Transverse colon (tissue), 4 donors: ENCODE results near the gene IFIT3. TPM values are rescaled to one million over a fixed set of nuclear protein-coding genes. Genes with fewer than 3 reads are reported as not detected.
A peak's percentile ranks its signal among the peaks of the same experiment; 100 is the strongest.

Experiments
- DNase-seq: peaks from one replicate; pipeline ENCODE4 v3.0.0-alpha.2; 2019
- H3K27ac ChIP-seq, 4 donors: fragments of 200-600 bp; sonication (generic); 2 replicates each; pipeline ENCODE4 v1.5.1; 2016 to 2018; ENCODE audit warnings: inconsistent platforms in 4 of 4
- H3K27me3 ChIP-seq: fragments of 200-600 bp; sonication (generic); 2 replicates; pipeline ENCODE4 v1.5.1; 2017; ENCODE audit warnings: inconsistent platforms
- H3K36me3 ChIP-seq, 4 donors: fragments of 200-600 bp; sonication (generic); 2 replicates each; pipeline ENCODE4 v1.5.1; 2017 to 2019; ENCODE audit warnings: inconsistent platforms in 4 of 4
- H3K4me1 ChIP-seq, 4 donors: fragments of 200-600 bp; sonication (generic); 2 replicates each; pipeline ENCODE4 v1.5.1; 2017 to 2020; ENCODE audit warnings: inconsistent platforms in 4 of 4
- H3K4me3 ChIP-seq, 4 donors: fragments of 200-600 bp; sonication (generic); 1 replicate in 1 of 4; 2 replicates in 3 of 4; pipeline versions ENCODE4 v1.5.1 to v1.6.1; 2017 to 2019; ENCODE audit warnings: inconsistent platforms in 4 of 4
- H3K9me3 ChIP-seq, 2 donors: fragments of 200-600 bp; sonication (generic); 2 replicates each; pipeline ENCODE4 v1.5.1; 2017 to 2019; ENCODE audit warnings: inconsistent platforms in 2 of 2
- EP300 ChIP-seq: sonication (generic); formaldehyde crosslinking; IDR thresholded peaks from one replicate; pipeline ENCODE4 v1.6.1; 2017; ENCODE audit warnings: antibody characterized with exemption, low read depth
- POLR2A ChIP-seq: fragments of 450-650 bp; IDR thresholded peaks from one replicate; pipeline ENCODE4 v1.6.1; 2016; ENCODE audit warnings: antibody characterized with exemption, mild to moderate bottlenecking, moderate library complexity
- POLR2AphosphoS5 ChIP-seq, 3 donors: sonication (generic); formaldehyde crosslinking; IDR thresholded peaks; one replicate each; pipeline ENCODE4 v1.6.1; 2016; ENCODE audit warnings: antibody characterized with exemption in 3 of 3
- WGBS, 2 donors: methylation state at CpG; one replicate each; pipeline ENCODE4 v1.1.5; 2018; ENCODE audit warnings: low coverage in 1 of 2; 5-methylcytosine and 5-hydroxymethylcytosine counted together
- in situ Hi-C, 4 donors: fragments of 200-750 bp; cut with MboI; loops; one replicate each; pipeline versions ENCODE4 v1.15.0 to v1.15.1; 2017; ENCODE audit warnings: low sequenced_read_pairs in 3 of 4, low pct_ligation_motif_present in 1 of 4, low pct_unique_long_range_greater_than_20kb in 1 of 4
- intact Hi-C: fragments of 100-400 bp; cut with DNase I; formaldehyde crosslinking; loops from one replicate; pipeline ENCODE4 v1.15.1; 2023; ENCODE audit warnings: low total_unique reads
- total RNA-seq, 4 donors: library from RNA; depleted of rRNA; stranded (reverse); fragments of >200 nt; gene quantifications; one replicate each; pipeline ENCODE4 v1.1.0, GENCODE V29; 2016
- TF ChIP-seq, protein P1 (sequence below), 5 experiments: fragments of 200-600 bp in 3 of 5; fragments of 450-650 bp in 2 of 5; sonication (generic) in 3 of 5; IDR thresholded peaks; 1 replicate in 2 of 5; 2 replicates in 3 of 5; pipeline ENCODE4 v1.5.1; 2016 to 2017; ENCODE audit warnings: antibody characterized with exemption in 5 of 5, inconsistent platforms in 3 of 5, mild to moderate bottlenecking in 2 of 5, moderate library complexity in 1 of 5

The IFIT3 gene
- total RNA-seq, 4 donors from 2014 or later, result 0.20 to 7.8 (median 5.1) TPM; not detected in 1

DNA sequence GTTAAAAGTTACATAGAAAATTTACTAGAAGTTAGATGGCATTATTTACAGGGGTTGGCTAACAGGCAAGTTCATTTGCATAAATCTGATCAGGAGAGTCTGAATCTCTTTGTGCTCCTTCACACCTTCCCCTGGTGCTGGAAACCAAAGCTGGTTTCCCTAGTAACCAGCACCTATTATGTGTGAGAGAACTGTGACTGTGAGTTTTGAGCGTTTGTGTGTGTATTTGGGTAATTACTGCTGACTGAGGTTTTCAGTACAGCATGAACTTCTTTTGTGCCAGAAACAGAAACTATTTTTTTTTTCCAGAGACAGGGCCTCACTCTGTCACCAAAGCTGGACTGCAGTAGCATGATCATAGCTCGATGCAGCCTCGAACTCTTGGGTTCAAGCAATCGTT lies 39.7 kb downstream of the IFIT3 start:
- in situ Hi-C loops (no loop called here), intact Hi-C loops (loop anchor here (5.0 kb wide), 1 partner anchor 65 kb away; the partner anchor contains the start of gene IFIT2)
- Histone ChIP-seq H3K36me3 (no peaks in the 10 kb centered on the region), H3K27me3 (no peaks in the 10 kb centered on the region), H3K9me3 (no peaks in the 10 kb centered on the region), H3K27ac (peak overlapping the region in 1 of 4 donors; percentile 34), H3K4me3 (no peak overlapping the region), H3K4me1 (peaks cover 0 to 24% (median 4%) of the 10 kb centered on the region in 4 donors)
- 0 to 77% methylated on average over 1 to 4 of the region's 4 CpGs for WGBS, 2 donors
- TF ChIP-seq POLR2AphosphoS5 (IDR thresholded peaks at IDR 0.05), result no peak
- TF ChIP-seq POLR2A, result no peak
- TF ChIP-seq EP300, result no peak
- TF ChIP-seq, protein P1, sequence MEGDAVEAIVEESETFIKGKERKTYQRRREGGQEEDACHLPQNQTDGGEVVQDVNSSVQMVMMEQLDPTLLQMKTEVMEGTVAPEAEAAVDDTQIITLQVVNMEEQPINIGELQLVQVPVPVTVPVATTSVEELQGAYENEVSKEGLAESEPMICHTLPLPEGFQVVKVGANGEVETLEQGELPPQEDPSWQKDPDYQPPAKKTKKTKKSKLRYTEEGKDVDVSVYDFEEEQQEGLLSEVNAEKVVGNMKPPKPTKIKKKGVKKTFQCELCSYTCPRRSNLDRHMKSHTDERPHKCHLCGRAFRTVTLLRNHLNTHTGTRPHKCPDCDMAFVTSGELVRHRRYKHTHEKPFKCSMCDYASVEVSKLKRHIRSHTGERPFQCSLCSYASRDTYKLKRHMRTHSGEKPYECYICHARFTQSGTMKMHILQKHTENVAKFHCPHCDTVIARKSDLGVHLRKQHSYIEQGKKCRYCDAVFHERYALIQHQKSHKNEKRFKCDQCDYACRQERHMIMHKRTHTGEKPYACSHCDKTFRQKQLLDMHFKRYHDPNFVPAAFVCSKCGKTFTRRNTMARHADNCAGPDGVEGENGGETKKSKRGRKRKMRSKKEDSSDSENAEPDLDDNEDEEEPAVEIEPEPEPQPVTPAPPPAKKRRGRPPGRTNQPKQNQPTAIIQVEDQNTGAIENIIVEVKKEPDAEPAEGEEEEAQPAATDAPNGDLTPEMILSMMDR (IDR thresholded peaks at IDR 0.05), result no peak
- DNase-seq, result no peak

DNA sequence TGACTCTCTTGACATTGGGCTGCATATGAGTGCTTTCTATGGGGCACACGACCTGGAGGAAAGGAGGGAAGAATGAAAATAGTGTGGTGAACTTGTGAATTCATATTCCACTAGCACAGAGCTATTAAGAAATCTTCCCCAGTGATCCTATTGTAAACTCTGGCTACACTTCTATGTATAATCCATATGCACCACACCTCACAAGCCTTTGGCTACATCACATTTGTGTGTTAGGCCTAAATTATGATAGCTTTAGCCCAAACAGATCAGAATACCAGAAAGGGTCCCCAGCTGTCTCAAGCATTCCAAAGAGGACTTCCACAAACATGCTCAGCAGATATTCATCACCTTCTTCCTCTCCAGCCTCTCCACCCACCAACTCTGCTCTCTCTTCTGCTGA lies 40.3 kb downstream of the IFIT3 start:
- Histone ChIP-seq H3K27ac (no peak overlapping the region), H3K27me3 (no peaks in the 10 kb centered on the region), H3K9me3 (no peaks in the 10 kb centered on the region), H3K4me3 (no peak overlapping the region), H3K4me1 (peaks cover 0 to 27% (median 4%) of the 10 kb centered on the region in 4 donors), H3K36me3 (no peaks in the 10 kb centered on the region)
- in situ Hi-C loops (no loop called here), intact Hi-C loops (loop anchor here (5.0 kb wide), 1 partner anchor 66 kb away; the partner anchor contains the start of gene IFIT2)
- WGBS, 2 donors, result 57 to 64% methylated on average over 1 of the region's 1 CpG
- DNase-seq, result no peak
- TF ChIP-seq POLR2A (no peak), POLR2AphosphoS5 (IDR thresholded peaks at IDR 0.05) (no peak), EP300 (no peak)
- TF ChIP-seq, protein P1 (IDR thresholded peaks at IDR 0.05), result no peak

DNA sequence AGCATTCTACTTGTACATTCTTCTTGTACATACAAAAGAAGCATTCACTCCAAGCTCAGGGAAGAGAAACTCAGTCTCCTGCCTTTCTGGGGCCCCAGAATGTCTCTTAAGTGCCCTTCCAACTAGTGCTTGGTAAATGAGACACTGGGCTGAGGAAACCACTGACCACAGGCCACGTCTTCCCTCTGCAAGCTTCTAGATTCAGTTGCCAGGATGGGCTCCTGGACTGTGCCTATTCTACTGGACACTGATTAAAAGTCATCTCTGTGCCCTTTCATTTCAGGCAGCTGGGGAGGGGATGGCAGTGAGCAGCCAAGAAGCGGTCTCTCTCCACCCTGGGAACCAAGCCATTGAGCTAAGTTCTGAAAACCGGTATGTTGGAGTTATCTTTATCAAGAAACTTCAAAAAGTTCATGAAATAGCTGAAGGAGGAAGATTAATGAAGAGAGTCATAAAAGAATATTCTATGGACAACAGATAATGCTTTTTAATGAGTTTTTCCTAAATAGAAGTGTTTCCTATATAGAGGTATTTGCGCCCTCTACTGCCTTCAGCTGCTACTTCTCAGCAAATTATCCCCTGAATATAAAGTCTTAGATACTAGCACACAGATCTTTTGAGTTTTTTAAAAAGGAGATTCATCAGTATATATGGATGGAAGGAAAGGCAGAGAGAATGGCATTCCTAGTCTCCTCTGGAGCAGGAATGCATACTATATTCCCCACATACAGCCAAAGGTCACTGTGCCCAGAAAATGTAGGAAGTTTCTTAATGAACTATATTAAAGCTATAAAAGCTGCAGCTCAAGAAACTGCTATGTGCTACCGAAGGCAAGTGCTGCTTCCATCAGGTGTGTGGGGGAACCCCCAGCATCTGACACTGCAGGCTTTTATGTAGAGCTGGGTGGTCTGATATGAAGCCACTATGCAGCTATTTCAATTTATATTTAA lies 41.6 kb downstream of the IFIT3 start:
- TF ChIP-seq POLR2A, result no peak
- TF ChIP-seq, protein P1 (IDR thresholded peaks at IDR 0.05), result peak; percentile 31 to 48 (median 40)
- no peak for TF ChIP-seq POLR2AphosphoS5 (IDR thresholded peaks at IDR 0.05)
- TF ChIP-seq EP300, result no peak
- Histone ChIP-seq H3K27ac (no peak overlapping the region), H3K27me3 (no peaks in the 10 kb centered on the region), H3K4me1 (peaks cover 6 to 39% (median 15%) of the 10 kb centered on the region in 4 donors), H3K4me3 (no peak overlapping the region), H3K9me3 (no peaks in the 10 kb centered on the region), H3K36me3 (no peaks in the 10 kb centered on the region)
- WGBS, 2 donors, result 59 to 61% methylated on average over 3 to 5 of the region's 5 CpGs
- in situ Hi-C loops, result no loop called here
- intact Hi-C loops, result loop anchor here (5.0 kb wide), 1 partner anchor 67 kb away; the partner anchor contains the start of gene IFIT2
- DNase-seq, result no peak

DNA sequence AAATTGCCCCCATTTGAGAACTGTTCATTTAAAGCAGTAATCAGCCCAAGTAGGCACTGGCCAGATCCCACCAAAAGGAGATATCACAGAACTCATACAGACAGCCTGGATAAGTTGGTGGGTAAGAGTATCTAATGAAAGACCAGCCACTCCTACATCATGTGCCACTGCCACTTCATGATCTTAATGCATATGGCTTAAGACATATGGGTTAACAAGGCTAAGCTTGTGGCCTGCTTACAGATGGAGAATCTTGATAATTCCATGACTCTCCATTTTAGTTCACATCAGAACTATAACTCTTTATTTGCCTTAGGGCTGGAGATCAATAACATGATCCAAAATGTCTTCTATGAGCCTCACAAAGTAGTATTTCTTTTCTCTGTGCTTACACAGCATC lies 43.3 kb downstream of the IFIT3 start:
- in situ Hi-C loops, result no loop called here
- TF ChIP-seq EP300 (no peak), POLR2AphosphoS5 (IDR thresholded peaks at IDR 0.05) (no peak), POLR2A (no peak)
- TF ChIP-seq, protein P1 (IDR thresholded peaks at IDR 0.05), result no peak

More for the DNA sequence above, 43.3 kb downstream of the IFIT3 start:
- no peak for DNase-seq
- intact Hi-C loops, result no loop called here
- Histone ChIP-seq H3K36me3 (no peaks in the 10 kb centered on the region), H3K9me3 (no peaks in the 10 kb centered on the region), H3K4me1 (peaks cover 16 to 49% (median 24%) of the 10 kb centered on the region in 4 donors), H3K4me3 (no peak overlapping the region), H3K27ac (no peak overlapping the region), H3K27me3 (no peaks in the 10 kb centered on the region)
